ENCODE data around the gene NME8. TPM values are rescaled to one million over a fixed set of nuclear protein-coding genes. Genes with fewer than 3 reads are reported as not detected.

The NME8 gene
- total and polyA plus RNA-seq, 4 donors: 0.59 TPM; not detected in 3

GRCh38 chr7:37947138-37947940, 98.9 kb downstream of the NME8 start:
- peaks cover 10% of the 10 kb centered on the region for H3K4me1 ChIP-seq (ENCODE audit: control insufficient read depth, insufficient read depth, low read length)
- 74% methylated on average over 3 of the region's 7 CpGs for WGBS (ENCODE audit: insufficient coverage)
- no peak overlapping the region for H3K27ac ChIP-seq (ENCODE audit: low read depth, low read length)
- H3K36me3 ChIP-seq (ENCODE audit: control insufficient read depth, insufficient read depth, low read length): peaks cover 12% of the 10 kb centered on the region
- no peak for DNase-seq (ENCODE audit: low read depth in 4 of 6, low spot score in 6 of 6)
- H3K4me3 ChIP-seq (ENCODE audit: low read depth, low read length): no peak overlapping the region
- H3K9me3 ChIP-seq (ENCODE audit: control insufficient read depth, insufficient read depth, low read length): no peaks in the 10 kb centered on the region
- no peaks in the 10 kb centered on the region for H3K27me3 ChIP-seq (ENCODE audit: control insufficient read depth, insufficient read depth, low read length)

GRCh38 chr7:37947941-37948210, 99.5 kb downstream of the NME8 start:
- WGBS (ENCODE audit: insufficient coverage): 73% methylated on average over 7 of the region's 7 CpGs
- peaks cover 8% of the 10 kb centered on the region for H3K4me1 ChIP-seq (ENCODE audit: control insufficient read depth, insufficient read depth, low read length)
- no peak for DNase-seq (ENCODE audit: low read depth in 4 of 6, low spot score in 6 of 6)
- no peaks in the 10 kb centered on the region for H3K27me3 ChIP-seq (ENCODE audit: control insufficient read depth, insufficient read depth, low read length)
- H3K27ac ChIP-seq (ENCODE audit: low read depth, low read length): no peak overlapping the region
- no peaks in the 10 kb centered on the region for H3K9me3 ChIP-seq (ENCODE audit: control insufficient read depth, insufficient read depth, low read length)
- no peak overlapping the region for H3K4me3 ChIP-seq (ENCODE audit: low read depth, low read length)
- peaks cover 12% of the 10 kb centered on the region for H3K36me3 ChIP-seq (ENCODE audit: control insufficient read depth, insufficient read depth, low read length)

Other genes starting within 250 kb of the NME8 start
- 1 to 10 TPM in 1 of 2 donors, under 1 TPM in 1; 0.22 to 5.4 TPM for gene GPR141, start 164.8 kb upstream of the NME8 start, total RNA-seq
- not detected for gene GPR141, start 164.8 kb upstream of the NME8 start, polyA plus RNA-seq (ENCODE audit: insufficient read length in 2 of 2)
- gene SFRP4, start 68.2 kb downstream of the NME8 start, total RNA-seq: 10 to 100 TPM; 78.4 to 82.7 TPM
- 10 to 100 TPM; 24.4 to 26.8 TPM for gene SFRP4, start 68.2 kb downstream of the NME8 start, polyA plus RNA-seq (ENCODE audit: insufficient read length in 2 of 2)
- gene EPDR1, start 72.0 kb downstream of the NME8 start, total RNA-seq: 10 to 100 TPM; 26.2 to 62.4 TPM
- 10 to 100 TPM; 36.6 to 41.4 TPM for gene EPDR1, start 72.0 kb downstream of the NME8 start, polyA plus RNA-seq (ENCODE audit: insufficient read length in 2 of 2)

Measured in spinal cord (tissue), 10 donors.